ENCODE measurements around the gene WNT2.
"Not testable (repeated sequence)": the region's sequence is repeated elsewhere in the genome, so short reads cannot be mapped to it uniquely, and the experiment has no call there.

WNT2 gene

GRCh38 chr7:117250245-117250644, 72.6 kb downstream of the WNT2 start:
- no peaks in the 10 kb centered on the region for H3K4me1 ChIP-seq
- no peaks in the 10 kb centered on the region for H3K79me2 ChIP-seq
- no peak overlapping the region for H2AFZ ChIP-seq
- no peaks in the 10 kb centered on the region for H3K9me3 ChIP-seq (ENCODE audit: control insufficient read depth, low read length)
- no peak overlapping the region for H3K9ac ChIP-seq
- H3K27ac ChIP-seq, result no peak overlapping the region
- no peak overlapping the region for H3K4me2 ChIP-seq (ENCODE audit: low read length)
- H3K27me3 ChIP-seq (ENCODE audit: control insufficient read depth, insufficient read depth, low read length), result no peaks in the 10 kb centered on the region
- no peaks in the 10 kb centered on the region for H3K36me3 ChIP-seq (ENCODE audit: control insufficient read depth, insufficient read depth, low read length)
- no peak overlapping the region for H3K4me3 ChIP-seq (ENCODE audit: low read depth, low read length)
- no peak for TF ChIP-seq CTCF (IDR thresholded peaks at IDR 0.05)

- H3K27ac ChIP-seq, result no peak overlapping the region
- no peaks in the 10 kb centered on the region for H3K4me1 ChIP-seq
- no peak overlapping the region for H3K9ac ChIP-seq
- no peak overlapping the region for H3K4me3 ChIP-seq (ENCODE audit: low read depth, low read length)
- H2AFZ ChIP-seq, result no peak overlapping the region
- TF ChIP-seq CTCF (IDR thresholded peaks at IDR 0.05), result no peak
- no peaks in the 10 kb centered on the region for H3K27me3 ChIP-seq (ENCODE audit: control insufficient read depth, insufficient read depth, low read length)
- no peaks in the 10 kb centered on the region for H3K79me2 ChIP-seq
- no peak overlapping the region for H3K4me2 ChIP-seq (ENCODE audit: low read length)
- H3K9me3 ChIP-seq (ENCODE audit: control insufficient read depth, low read length), result no peaks in the 10 kb centered on the region
- H3K36me3 ChIP-seq (ENCODE audit: control insufficient read depth, insufficient read depth, low read length), result no peaks in the 10 kb centered on the region
Observed at GRCh38 chr7:117249696-117250095, 73.2 kb downstream of the WNT2 start.

- Histone ChIP-seq H3K79me2 (no peaks in the 10 kb centered on the region), H3K4me1 (no peaks in the 10 kb centered on the region), H3K4me2 (ENCODE audit: low read length) (no peak overlapping the region), H3K9me3 (ENCODE audit: control insufficient read depth, low read length) (no peaks in the 10 kb centered on the region), H3K4me3 (ENCODE audit: low read depth, low read length) (no peak overlapping the region), H3K27ac (no peak overlapping the region), H3K9ac (no peak overlapping the region), H2AFZ (no peak overlapping the region), H3K27me3 (ENCODE audit: control insufficient read depth, insufficient read depth, low read length) (no peaks in the 10 kb centered on the region), H3K36me3 (ENCODE audit: control insufficient read depth, insufficient read depth, low read length) (no peaks in the 10 kb centered on the region)
- TF ChIP-seq CTCF (IDR thresholded peaks at IDR 0.05), result no peak
Observed at GRCh38 chr7:117248829-117249228, 74.0 kb downstream of the WNT2 start.

GRCh38 chr7:117247809-117248208, 75.0 kb downstream of the WNT2 start:
- Histone ChIP-seq H2AFZ (no peak overlapping the region), H3K27ac (no peak overlapping the region), H3K36me3 (ENCODE audit: control insufficient read depth, insufficient read depth, low read length) (no peaks in the 10 kb centered on the region), H3K9ac (no peak overlapping the region), H3K27me3 (ENCODE audit: control insufficient read depth, insufficient read depth, low read length) (no peaks in the 10 kb centered on the region), H3K4me1 (no peaks in the 10 kb centered on the region), H3K4me3 (ENCODE audit: low read depth, low read length) (no peak overlapping the region), H3K4me2 (ENCODE audit: low read length) (no peak overlapping the region), H3K79me2 (no peaks in the 10 kb centered on the region), H3K9me3 (ENCODE audit: control insufficient read depth, low read length) (no peaks in the 10 kb centered on the region)
- TF ChIP-seq CTCF (IDR thresholded peaks at IDR 0.05), result no peak

GRCh38 chr7:117245703-117246102, 77.2 kb downstream of the WNT2 start:
- H3K36me3 ChIP-seq (ENCODE audit: control insufficient read depth, insufficient read depth, low read length); H2AFZ ChIP-seq; H3K4me3 ChIP-seq (ENCODE audit: low read depth, low read length); H3K27ac ChIP-seq; H3K4me1 ChIP-seq; H3K4me2 ChIP-seq (ENCODE audit: low read length); H3K9ac ChIP-seq; H3K9me3 ChIP-seq (ENCODE audit: control insufficient read depth, low read length); H3K27me3 ChIP-seq (ENCODE audit: control insufficient read depth, insufficient read depth, low read length); H3K79me2 ChIP-seq: not testable (repeated sequence)
